Activated T-helper 1 cell treated with anti-CD3 and anti-CD28 coated beads, Interleukin-12 subunit alpha, Interleukin-12 subunit beta, Interleukin-2, Interleukin-4 antibody, amounts not matched to agents 30 ng/mL and 10 ng/mL and 1 ng/mL, durations not matched to agents 14 hours and 24 hours and 36 hours (primary cell): ENCODE results near the gene FBXO2. TPM values are rescaled to one million over a fixed set of nuclear protein-coding genes. Genes with fewer than 3 reads are reported as not detected.

Source experiments
- DNase-seq: peaks from one replicate; pipeline ENCODE4 v3.0.0; 2021; ENCODE audit warnings: low spot score
- H3K27ac Mint-ChIP-seq: one replicate; pipeline ENCODE4 v1.8.0; 2021; ENCODE audit warnings: mild to moderate bottlenecking, mixed read lengths
- H3K27me3 Mint-ChIP-seq: one replicate; pipeline ENCODE4 v1.8.0; 2022; ENCODE audit warnings: mild to moderate bottlenecking, moderate library complexity, mixed read lengths; ENCODE audit not compliant: insufficient read depth
- H3K36me3 Mint-ChIP-seq: one replicate; pipeline ENCODE4 v1.8.0; 2021; ENCODE audit warnings: low read depth, mixed read lengths
- H3K4me1 Mint-ChIP-seq: one replicate; pipeline ENCODE4 v1.8.0; 2021; ENCODE audit warnings: low read depth, mixed read lengths
- H3K4me3 Mint-ChIP-seq: one replicate; pipeline ENCODE4 v1.8.0; 2021; ENCODE audit warnings: mild to moderate bottlenecking, moderate library complexity, mixed read lengths
- H3K9me3 Mint-ChIP-seq: one replicate; pipeline ENCODE4 v1.8.0; 2021; ENCODE audit warnings: mixed read lengths
- intact Hi-C: fragments of 100-400 bp; cut with micrococcal nuclease; formaldehyde crosslinking; loops from one replicate; pipeline ENCODE4 v1.15.1; 2024
- total RNA-seq: library from RNA; stranded (reverse); gene quantifications from 2 replicates; pipeline ENCODE4 v1.2.3, GENCODE V29; 2022

Gene FBXO2
- total RNA-seq, 1 donor from 2014 or later: 0.60 TPM

- DNase-seq: no peak
- no peaks in the 10 kb centered on the region for H3K36me3 Mint-ChIP-seq
- H3K4me3 Mint-ChIP-seq: peak overlapping the region; percentile 59
- H3K27me3 Mint-ChIP-seq: peaks cover 60% of the 10 kb centered on the region
- H3K27ac Mint-ChIP-seq: no peak overlapping the region
- no peaks in the 10 kb centered on the region for H3K9me3 Mint-ChIP-seq
- intact Hi-C loops: loop anchor here (5.0 kb wide), 1 partner anchor 895 kb away; the partner anchor contains the start of gene CASZ1
- H3K4me1 Mint-ChIP-seq: peaks cover 21% of the 10 kb centered on the region
These were observed 37.9 kb upstream of the FBXO2 start for GRCh38 chr1:11691928-11692711.

- peaks cover 60% of the 10 kb centered on the region for H3K27me3 Mint-ChIP-seq
These were observed 37.2 kb upstream of the FBXO2 start, which contains the start of gene DRAXIN for GRCh38 chr1:11691302-11691914. TSS of gene DRAXIN (plus strand) at chr1:11691710. CDS start at chr1:11706259, 14,549 bp downstream.

GRCh38 chr1:11690397-11691301 is 36.4 kb upstream of the FBXO2 start:
- H3K4me3 Mint-ChIP-seq: peak overlapping the region; percentile 13
- H3K9me3 Mint-ChIP-seq: no peaks in the 10 kb centered on the region
- intact Hi-C loops: loop anchor here (5.0 kb wide), 1 partner anchor 893 kb away; the partner anchor contains the start of gene CASZ1
- no peaks in the 10 kb centered on the region for H3K36me3 Mint-ChIP-seq
- peaks cover 21% of the 10 kb centered on the region for H3K4me1 Mint-ChIP-seq
- no peak for DNase-seq
- peaks cover 57% of the 10 kb centered on the region for H3K27me3 Mint-ChIP-seq
- no peak overlapping the region for H3K27ac Mint-ChIP-seq

More at GRCh38 chr1:11691302-11691914, 37.2 kb upstream of the FBXO2 start, which contains the start of gene DRAXIN:
- DNase-seq: no peak
- peak within 1 kb of the TSS; percentile 59 for H3K4me3 Mint-ChIP-seq
- H3K9me3 Mint-ChIP-seq: no peaks in the 10 kb centered on the region
- no peak within 1 kb of the TSS for H3K27ac Mint-ChIP-seq
- peaks cover 21% of the 10 kb centered on the region for H3K4me1 Mint-ChIP-seq
- H3K36me3 Mint-ChIP-seq: no peaks in the 10 kb centered on the region
- intact Hi-C loops: loop anchor here (5.0 kb wide), 1 partner anchor 894 kb away; the partner anchor contains the start of gene CASZ1

GRCh38 chr1:11688506-11688905 is 34.3 kb upstream of the FBXO2 start:
- Mint-ChIP-seq H3K36me3 (no peaks in the 10 kb centered on the region), H3K27me3 (peaks cover 53% of the 10 kb centered on the region), H3K4me1 (peaks cover 15% of the 10 kb centered on the region), H3K9me3 (no peaks in the 10 kb centered on the region), H3K27ac (no peak overlapping the region), H3K4me3 (no peak overlapping the region)
- no peak for DNase-seq
- intact Hi-C loops: no loop called here

- DNase-seq: no peak
- H3K27me3 Mint-ChIP-seq: peaks cover 39% of the 10 kb centered on the region
- no peak overlapping the region for H3K27ac Mint-ChIP-seq
- H3K4me3 Mint-ChIP-seq: no peak overlapping the region
- intact Hi-C loops: no loop called here
- H3K4me1 Mint-ChIP-seq: peaks cover 10% of the 10 kb centered on the region
- H3K9me3 Mint-ChIP-seq: no peaks in the 10 kb centered on the region
- H3K36me3 Mint-ChIP-seq: no peaks in the 10 kb centered on the region
These were observed 31.1 kb upstream of the FBXO2 start for GRCh38 chr1:11685210-11685752.

GRCh38 chr1:11684070-11684469 is 29.8 kb upstream of the FBXO2 start:
- no peaks in the 10 kb centered on the region for H3K9me3 Mint-ChIP-seq
- no peak overlapping the region for H3K4me3 Mint-ChIP-seq
- H3K27me3 Mint-ChIP-seq: peaks cover 32% of the 10 kb centered on the region
- H3K4me1 Mint-ChIP-seq: peaks cover 12% of the 10 kb centered on the region
- H3K27ac Mint-ChIP-seq: no peak overlapping the region
- intact Hi-C loops: no loop called here
- no peak for DNase-seq
- no peaks in the 10 kb centered on the region for H3K36me3 Mint-ChIP-seq

GRCh38 chr1:11682799-11683198 is 28.6 kb upstream of the FBXO2 start:
- Mint-ChIP-seq H3K4me1 (peaks cover 18% of the 10 kb centered on the region), H3K36me3 (no peaks in the 10 kb centered on the region), H3K27me3 (peaks cover 20% of the 10 kb centered on the region), H3K4me3 (no peak overlapping the region), H3K27ac (no peak overlapping the region), H3K9me3 (no peaks in the 10 kb centered on the region)
- no peak for DNase-seq
- intact Hi-C loops: no loop called here

GRCh38 chr1:11682287-11682771 is 28.1 kb upstream of the FBXO2 start:
- intact Hi-C loops: no loop called here
- peaks cover 18% of the 10 kb centered on the region for H3K4me1 Mint-ChIP-seq
- H3K4me3 Mint-ChIP-seq: peak overlapping the region; percentile 56
- H3K9me3 Mint-ChIP-seq: no peaks in the 10 kb centered on the region
- no peaks in the 10 kb centered on the region for H3K36me3 Mint-ChIP-seq
- peaks cover 15% of the 10 kb centered on the region for H3K27me3 Mint-ChIP-seq
- no peak for DNase-seq
- no peak overlapping the region for H3K27ac Mint-ChIP-seq

- H3K27ac Mint-ChIP-seq: peak within 1 kb of the TSS; percentile 91
These were observed 27.0 kb upstream of the FBXO2 start, which contains the start of gene MAD2L2 for GRCh38 chr1:11681071-11681771. TSS of gene MAD2L2 (minus strand) at chr1:11681148. CDS start at chr1:11680601, 547 bp downstream.

GRCh38 chr1:11680270-11681070 is 26.2 kb upstream of the FBXO2 start:
- no peaks in the 10 kb centered on the region for H3K9me3 Mint-ChIP-seq
- H3K27me3 Mint-ChIP-seq: peaks cover 13% of the 10 kb centered on the region
- H3K4me1 Mint-ChIP-seq: peaks cover 18% of the 10 kb centered on the region
- intact Hi-C loops: loop anchor here (1.0 to 2.0 kb wide), 7 partner anchors 16 to 407 kb away; partner anchors contain the start of genes AGTRAP, FBXO2, FBXO44 and FBXO6
- DNase-seq: no peak
- peaks cover 2% of the 10 kb centered on the region for H3K36me3 Mint-ChIP-seq
- H3K27ac Mint-ChIP-seq: peak overlapping the region; percentile 58
- peak overlapping the region; percentile 87 for H3K4me3 Mint-ChIP-seq

More at GRCh38 chr1:11681071-11681771, 27.0 kb upstream of the FBXO2 start, which contains the start of gene MAD2L2:
- peak; percentile 90 for DNase-seq
- H3K4me3 Mint-ChIP-seq: peak within 1 kb of the TSS; percentile 87
- peaks cover 18% of the 10 kb centered on the region for H3K4me1 Mint-ChIP-seq
- intact Hi-C loops: loop anchor here (1.0 to 2.0 kb wide), 7 partner anchors 17 to 408 kb away; partner anchors contain the start of genes AGTRAP, FBXO2, FBXO44 and FBXO6
- no peaks in the 10 kb centered on the region for H3K9me3 Mint-ChIP-seq
- no peaks in the 10 kb centered on the region for H3K36me3 Mint-ChIP-seq
- H3K27me3 Mint-ChIP-seq: peaks cover 13% of the 10 kb centered on the region

GRCh38 chr1:11678442-11678841 is 24.2 kb upstream of the FBXO2 start:
- Mint-ChIP-seq H3K4me1 (peaks cover 18% of the 10 kb centered on the region), H3K4me3 (peak overlapping the region; percentile 3), H3K27me3 (peaks cover 5% of the 10 kb centered on the region), H3K27ac (no peak overlapping the region), H3K36me3 (peaks cover 5% of the 10 kb centered on the region), H3K9me3 (no peaks in the 10 kb centered on the region)
- intact Hi-C loops: no loop called here
- no peak for DNase-seq
